Testis (tissue), 2 donors: ENCODE measurements around the gene CTCF.

Experiments used
- CTCF ChIP-seq, 3 experiments: fragments of 450-650 bp in 2 of 3; fragments of 200-600 bp in 1 of 3; sonication (generic) in 1 of 3; IDR thresholded peaks; one replicate each; pipeline ENCODE4 v1.5.1; 2016 to 2019; ENCODE audit warnings: antibody characterized with exemption in 3 of 3, mild to moderate bottlenecking in 2 of 3, moderate library complexity in 1 of 3
- POLR2A ChIP-seq: fragments of 450-650 bp; IDR thresholded peaks from one replicate; pipeline ENCODE4 v1.6.1; 2017; ENCODE audit warnings: antibody characterized with exemption, mild to moderate bottlenecking, moderate library complexity

- TF ChIP-seq CTCF (IDR thresholded peaks at IDR 0.05) (no peak), POLR2A (no peak)
Measured at GRCh38 chr16:67641779-67642708, 79.7 kb downstream of the CTCF start.
